HEK293 (cell line): Measurements from ENCODE around the gene DEFB113.

ENCODE experiments used
- CTCF ChIA-PET: fragments of 350-600 bp; formaldehyde crosslinking; extraction: SDS; loops from one replicate; lab custom pipeline; 2021; ENCODE audit warnings: antibody characterized with exemption; lab: Yijun Ruan, JAX
- POLR2A ChIA-PET: fragments of 300-600 bp; formaldehyde crosslinking; extraction: SDS; loops from one replicate; lab custom pipeline; 2020; ENCODE audit warnings: antibody characterized with exemption, inconsistent platforms; lab: Yijun Ruan, JAX
- H3K27ac ChIP-seq: fragments of 200-500 bp; sonication (Bioruptor generic); 2 replicates; pipeline ENCODE4 v1.5.1; 2014; ENCODE audit warnings: low read depth, low read length, control low read depth, inconsistent platforms; ENCODE audit errors: extremely low read depth
- H3K36me3 ChIP-seq, 2 experiments: fragments of 200-500 bp in 1 of 2; sonication (Bioruptor generic) in 1 of 2; 1 replicate in 1 of 2; 2 replicates in 1 of 2; pipeline ENCODE4 v1.5.1; 2014 to 2017; ENCODE audit warnings: inconsistent platforms in 2 of 2, low read length in 2 of 2; ENCODE audit not compliant: control insufficient read depth in 2 of 2, insufficient read depth in 1 of 2
- H3K4me1 ChIP-seq: fragments of 200-500 bp; sonication (Bioruptor generic); 2 replicates; pipeline ENCODE4 v1.5.1; 2014; ENCODE audit warnings: mild to moderate bottlenecking, low read length, inconsistent platforms; ENCODE audit not compliant: control insufficient read depth, insufficient read depth
- H3K4me3 ChIP-seq: 2 replicates; pipeline ENCODE4 v1.5.1; 2011; ENCODE audit warnings: low read depth, mild to moderate bottlenecking, control low read depth, low read length, moderate library complexity
- H3K9me3 ChIP-seq: fragments of 200-500 bp; sonication (Bioruptor generic); 2 replicates; pipeline ENCODE4 v1.5.1; 2014; ENCODE audit warnings: low read depth, low read length, inconsistent platforms; ENCODE audit not compliant: control insufficient read depth, insufficient read depth
- HOXD13 ChIP-seq: sonication (generic); formaldehyde crosslinking; IDR thresholded peaks from 2 replicates; pipeline ENCODE4 v1.8.0; 2022; ENCODE audit warnings: missing genetic modification reagents, borderline replicate concordance
- KLF8 ChIP-seq: fragments of 450-650 bp; formaldehyde crosslinking; IDR thresholded peaks from 2 replicates; pipeline ENCODE4 v1.5.1; 2016; ENCODE audit warnings: missing biosample characterization, missing genetic modification characterization
- SCRT1 ChIP-seq: fragments of 450-650 bp; formaldehyde crosslinking; IDR thresholded peaks from 2 replicates; pipeline ENCODE4 v1.5.1; 2016; ENCODE audit warnings: missing biosample characterization, missing genetic modification characterization, borderline replicate concordance
- SCRT2 ChIP-seq: fragments of 450-650 bp; formaldehyde crosslinking; IDR thresholded peaks from 2 replicates; pipeline ENCODE4 v1.5.1; 2016; ENCODE audit warnings: missing biosample characterization, missing genetic modification characterization
- WT1 ChIP-seq: fragments of 450-650 bp; formaldehyde crosslinking; IDR thresholded peaks from 2 replicates; pipeline ENCODE4 v1.5.1; 2016; ENCODE audit warnings: missing biosample characterization, missing genetic modification characterization
- ZBTB1 ChIP-seq: fragments of 450-650 bp; formaldehyde crosslinking; IDR thresholded peaks from 2 replicates; pipeline ENCODE4 v1.5.1; 2016; ENCODE audit warnings: missing biosample characterization, missing genetic modification characterization
- ZEB2 ChIP-seq: fragments of 450-650 bp; formaldehyde crosslinking; IDR thresholded peaks from 2 replicates; pipeline ENCODE4 v1.5.1; 2016; ENCODE audit warnings: missing biosample characterization, missing genetic modification characterization
- ZFP37 ChIP-seq: fragments of 450-650 bp; formaldehyde crosslinking; IDR thresholded peaks from 2 replicates; pipeline ENCODE4 v1.5.1; 2016; ENCODE audit warnings: missing biosample characterization, missing genetic modification characterization
- ZFP41 ChIP-seq: fragments of 450-650 bp; formaldehyde crosslinking; IDR thresholded peaks from 2 replicates; pipeline ENCODE4 v1.5.1; 2016; ENCODE audit warnings: missing biosample characterization, missing genetic modification characterization, borderline replicate concordance
- ZNF521 ChIP-seq: fragments of 450-650 bp; formaldehyde crosslinking; IDR thresholded peaks from 2 replicates; pipeline ENCODE4 v1.5.1; 2017; ENCODE audit warnings: missing biosample characterization, mild to moderate bottlenecking, missing genetic modification characterization
- ZNF560 ChIP-seq: fragments of 450-650 bp; formaldehyde crosslinking; IDR thresholded peaks from 2 replicates; pipeline ENCODE4 v1.5.1; 2017; ENCODE audit warnings: missing biosample characterization, missing genetic modification characterization, borderline replicate concordance
- ZSCAN23 ChIP-seq: fragments of 450-650 bp; formaldehyde crosslinking; IDR thresholded peaks from 2 replicates; pipeline ENCODE4 v1.5.1; 2016; ENCODE audit warnings: missing biosample characterization, missing genetic modification characterization
- TF ChIP-seq, protein P1 (sequence below): fragments of 450-650 bp; formaldehyde crosslinking; IDR thresholded peaks from 2 replicates; pipeline ENCODE4 v1.5.1; 2016; ENCODE audit warnings: missing biosample characterization, missing genetic modification characterization
- TF ChIP-seq, protein P2 (sequence below): fragments of 450-650 bp; formaldehyde crosslinking; IDR thresholded peaks from 2 replicates; pipeline ENCODE4 v1.5.1; 2016; ENCODE audit warnings: missing biosample characterization, missing genetic modification characterization
- TF ChIP-seq, protein P3 (sequence below): fragments of 450-650 bp; formaldehyde crosslinking; IDR thresholded peaks from 2 replicates; pipeline ENCODE4 v1.5.1; 2016; ENCODE audit warnings: missing biosample characterization, missing genetic modification characterization
- TF ChIP-seq, protein P4 (sequence below): fragments of 450-650 bp; formaldehyde crosslinking; IDR thresholded peaks from 2 replicates; pipeline ENCODE4 v1.5.1; 2016; ENCODE audit warnings: missing biosample characterization, missing genetic modification characterization

The DEFB113 gene

DNA sequence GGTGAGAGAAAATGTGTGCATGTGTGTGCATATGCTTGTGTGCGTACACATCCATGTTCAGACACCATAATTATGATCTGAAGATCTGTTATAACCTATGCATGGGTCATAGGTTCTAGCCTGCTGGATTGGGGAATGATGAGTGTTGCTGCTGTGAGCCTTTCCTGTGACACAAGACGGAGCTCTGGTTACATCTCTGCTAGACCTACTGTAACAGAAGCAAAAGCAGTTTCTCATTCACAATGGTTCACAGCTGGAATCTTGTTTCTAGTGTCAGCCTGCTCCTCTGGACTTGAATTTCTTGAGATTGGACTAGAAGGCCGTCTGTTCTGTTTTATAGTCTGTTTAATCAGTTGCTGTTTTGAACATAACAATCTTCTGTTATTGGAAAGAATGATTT lies 45.6 kb downstream of the DEFB113 start (continued):
- TF ChIP-seq, protein P1, sequence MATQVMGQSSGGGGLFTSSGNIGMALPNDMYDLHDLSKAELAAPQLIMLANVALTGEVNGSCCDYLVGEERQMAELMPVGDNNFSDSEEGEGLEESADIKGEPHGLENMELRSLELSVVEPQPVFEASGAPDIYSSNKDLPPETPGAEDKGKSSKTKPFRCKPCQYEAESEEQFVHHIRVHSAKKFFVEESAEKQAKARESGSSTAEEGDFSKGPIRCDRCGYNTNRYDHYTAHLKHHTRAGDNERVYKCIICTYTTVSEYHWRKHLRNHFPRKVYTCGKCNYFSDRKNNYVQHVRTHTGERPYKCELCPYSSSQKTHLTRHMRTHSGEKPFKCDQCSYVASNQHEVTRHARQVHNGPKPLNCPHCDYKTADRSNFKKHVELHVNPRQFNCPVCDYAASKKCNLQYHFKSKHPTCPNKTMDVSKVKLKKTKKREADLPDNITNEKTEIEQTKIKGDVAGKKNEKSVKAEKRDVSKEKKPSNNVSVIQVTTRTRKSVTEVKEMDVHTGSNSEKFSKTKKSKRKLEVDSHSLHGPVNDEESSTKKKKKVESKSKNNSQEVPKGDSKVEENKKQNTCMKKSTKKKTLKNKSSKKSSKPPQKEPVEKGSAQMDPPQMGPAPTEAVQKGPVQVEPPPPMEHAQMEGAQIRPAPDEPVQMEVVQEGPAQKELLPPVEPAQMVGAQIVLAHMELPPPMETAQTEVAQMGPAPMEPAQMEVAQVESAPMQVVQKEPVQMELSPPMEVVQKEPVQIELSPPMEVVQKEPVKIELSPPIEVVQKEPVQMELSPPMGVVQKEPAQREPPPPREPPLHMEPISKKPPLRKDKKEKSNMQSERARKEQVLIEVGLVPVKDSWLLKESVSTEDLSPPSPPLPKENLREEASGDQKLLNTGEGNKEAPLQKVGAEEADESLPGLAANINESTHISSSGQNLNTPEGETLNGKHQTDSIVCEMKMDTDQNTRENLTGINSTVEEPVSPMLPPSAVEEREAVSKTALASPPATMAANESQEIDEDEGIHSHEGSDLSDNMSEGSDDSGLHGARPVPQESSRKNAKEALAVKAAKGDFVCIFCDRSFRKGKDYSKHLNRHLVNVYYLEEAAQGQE = no peak
- TF ChIP-seq ZNF560 (tag by site-specific recombination) (no peak), ZEB2 (no peak)
- TF ChIP-seq, protein P2, sequence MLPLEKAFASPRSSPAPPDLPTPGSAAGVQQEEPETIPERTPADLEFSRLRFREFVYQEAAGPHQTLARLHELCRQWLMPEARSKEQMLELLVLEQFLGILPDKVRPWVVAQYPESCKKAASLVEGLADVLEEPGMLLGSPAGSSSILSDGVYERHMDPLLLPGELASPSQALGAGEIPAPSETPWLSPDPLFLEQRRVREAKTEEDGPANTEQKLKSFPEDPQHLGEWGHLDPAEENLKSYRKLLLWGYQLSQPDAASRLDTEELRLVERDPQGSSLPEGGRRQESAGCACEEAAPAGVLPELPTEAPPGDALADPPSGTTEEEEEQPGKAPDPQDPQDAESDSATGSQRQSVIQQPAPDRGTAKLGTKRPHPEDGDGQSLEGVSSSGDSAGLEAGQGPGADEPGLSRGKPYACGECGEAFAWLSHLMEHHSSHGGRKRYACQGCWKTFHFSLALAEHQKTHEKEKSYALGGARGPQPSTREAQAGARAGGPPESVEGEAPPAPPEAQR (tag by site-specific recombination) = no peak

DNA sequence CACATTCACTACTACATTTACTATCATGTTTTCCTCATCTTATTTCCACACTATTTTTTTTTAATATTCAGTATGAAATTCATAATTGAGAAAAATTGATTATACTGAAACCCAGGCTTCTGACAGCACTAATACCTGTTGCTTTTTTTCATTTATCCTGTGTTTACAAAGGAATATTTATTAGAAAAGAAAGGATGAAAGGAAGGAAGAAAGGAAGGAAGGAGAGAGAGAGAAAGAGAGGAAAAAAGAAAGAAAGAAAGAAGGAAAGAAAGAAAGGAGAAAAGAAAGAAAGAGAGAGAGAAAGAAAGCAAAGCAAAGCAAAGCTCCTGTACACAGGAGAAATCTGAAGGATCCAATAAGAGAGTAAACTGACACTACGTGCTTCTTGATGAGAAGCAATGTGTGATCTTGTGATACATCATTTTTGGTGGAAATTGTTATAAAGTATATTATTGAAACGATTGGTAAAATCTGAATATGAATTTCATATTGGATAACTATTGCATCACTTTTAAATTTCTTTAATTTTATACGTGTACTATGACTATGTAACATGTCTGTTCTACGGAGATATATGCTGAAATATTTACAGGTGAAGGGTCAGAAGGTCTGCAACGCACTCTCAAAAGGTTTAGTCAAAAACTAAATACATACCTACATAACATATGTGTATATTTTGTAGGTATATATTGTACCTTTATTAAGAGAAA lies 49.3 kb downstream of the DEFB113 start:
- Histone ChIP-seq H3K36me3 (no peaks in the 10 kb centered on the region), H3K4me1 (no peaks in the 10 kb centered on the region), H3K4me3 (no peak overlapping the region), H3K27ac (no peak overlapping the region), H3K9me3 (no peaks in the 10 kb centered on the region)
- no peak for TF ChIP-seq ZFP37
- TF ChIP-seq SCRT2 (tag by site-specific recombination) = peak; percentile 82
- peak; percentile 55; the same call in 1 of the 2 replicates for TF ChIP-seq SCRT1
- CTCF ChIA-PET = no interaction called here
- POLR2A ChIA-PET = no interaction called here

GRCh38 chr6:49919261-49919660 lies 50.2 kb downstream of the DEFB113 start:
- CTCF ChIA-PET = interaction anchor here (0.6 kb wide), 1 partner anchor 72 kb away, joined by 3 read pairs; no protein-coding TSS in a partner anchor

DNA sequence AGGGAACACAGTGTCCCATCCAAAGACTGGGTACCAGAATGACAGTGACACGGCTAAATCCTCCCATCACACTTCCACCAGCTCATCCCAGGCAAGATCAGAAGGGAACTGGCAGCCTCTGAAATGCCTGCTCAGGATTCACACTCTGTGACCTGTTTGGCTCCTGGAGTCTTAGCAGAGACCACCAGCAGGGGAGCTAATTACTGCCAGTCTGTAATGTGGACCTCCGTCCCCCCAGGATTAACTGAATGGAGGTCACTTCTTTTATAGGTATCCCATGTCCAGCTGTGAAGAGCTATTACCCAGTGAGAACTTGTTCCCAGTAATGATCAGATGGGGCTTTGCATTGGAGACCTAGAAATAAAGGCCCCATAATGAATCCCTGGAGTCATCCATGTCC lies 50.6 kb downstream of the DEFB113 start:
- Histone ChIP-seq H3K36me3 (no peaks in the 10 kb centered on the region), H3K27ac (no peak overlapping the region), H3K4me1 (no peaks in the 10 kb centered on the region), H3K9me3 (no peaks in the 10 kb centered on the region), H3K4me3 (no peak overlapping the region)
- POLR2A ChIA-PET = no interaction called here
- CTCF ChIA-PET = interaction anchor here (0.6 to 0.7 kb wide), 2 partner anchors 71 to 224 kb away, joined by 3 read pairs; no protein-coding TSS in a partner anchor
- TF ChIP-seq ZNF521 (tag by site-specific recombination) (no peak), ZSCAN23 (tag by site-specific recombination) (no peak), ZFP41 (no peak), ZBTB1 (tag by site-specific recombination) (no peak), WT1 (tag by site-specific recombination) (no peak), KLF8 (no peak)
- TF ChIP-seq, protein P3, sequence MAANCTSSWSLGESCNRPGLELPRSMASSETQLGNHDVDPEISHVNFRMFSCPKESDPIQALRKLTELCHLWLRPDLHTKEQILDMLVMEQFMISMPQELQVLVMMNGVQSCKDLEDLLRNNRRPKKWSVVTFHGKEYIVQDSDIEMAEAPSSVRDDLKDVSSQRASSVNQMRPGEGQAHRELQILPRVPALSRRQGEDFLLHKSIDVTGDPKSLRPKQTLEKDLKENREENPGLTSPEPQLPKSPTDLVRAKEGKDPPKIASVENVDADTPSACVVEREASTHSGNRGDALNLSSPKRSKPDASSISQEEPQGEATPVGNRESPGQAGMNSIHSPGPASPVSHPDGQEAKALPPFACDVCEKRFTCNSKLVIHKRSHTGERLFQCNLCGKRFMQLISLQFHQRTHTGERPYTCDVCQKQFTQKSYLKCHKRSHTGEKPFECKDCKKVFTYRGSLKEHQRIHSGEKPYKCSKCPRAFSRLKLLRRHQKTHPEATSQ (tag by site-specific recombination) = no peak
- TF ChIP-seq, protein P4, sequence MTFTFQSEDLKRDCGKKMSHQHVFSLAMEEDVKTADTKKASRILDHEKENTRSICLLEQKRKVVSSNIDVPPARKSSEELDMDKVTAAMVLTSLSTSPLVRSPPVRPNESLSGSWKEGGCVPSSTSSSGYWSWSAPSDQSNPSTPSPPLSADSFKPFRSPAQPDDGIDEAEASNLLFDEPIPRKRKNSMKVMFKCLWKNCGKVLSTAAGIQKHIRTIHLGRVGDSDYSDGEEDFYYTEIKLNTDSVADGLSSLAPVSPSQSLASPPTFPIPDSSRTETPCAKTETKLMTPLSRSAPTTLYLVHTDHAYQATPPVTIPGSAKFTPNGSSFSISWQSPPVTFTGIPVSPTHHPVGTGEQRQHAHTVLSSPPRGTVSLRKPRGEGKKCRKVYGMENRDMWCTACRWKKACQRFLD (tag by site-specific recombination) = no peak

More at GRCh38 chr6:49919261-49919660, 50.2 kb downstream of the DEFB113 start:
- Histone ChIP-seq H3K27ac (no peak overlapping the region), H3K9me3 (no peaks in the 10 kb centered on the region), H3K4me1 (no peaks in the 10 kb centered on the region)
- POLR2A ChIA-PET = no interaction called here
- no peak for TF ChIP-seq HOXD13 (CRISPR knock-in tag)
- TF ChIP-seq, protein P1 = no peak
- TF ChIP-seq, all 188 proteins: peak for 0
- Histone ChIP-seq H3K4me3 (no peak overlapping the region), H3K36me3 (no peaks in the 10 kb centered on the region)
